Measurements from ENCODE around the gene XYLT1.

XYLT1 gene

DNA sequence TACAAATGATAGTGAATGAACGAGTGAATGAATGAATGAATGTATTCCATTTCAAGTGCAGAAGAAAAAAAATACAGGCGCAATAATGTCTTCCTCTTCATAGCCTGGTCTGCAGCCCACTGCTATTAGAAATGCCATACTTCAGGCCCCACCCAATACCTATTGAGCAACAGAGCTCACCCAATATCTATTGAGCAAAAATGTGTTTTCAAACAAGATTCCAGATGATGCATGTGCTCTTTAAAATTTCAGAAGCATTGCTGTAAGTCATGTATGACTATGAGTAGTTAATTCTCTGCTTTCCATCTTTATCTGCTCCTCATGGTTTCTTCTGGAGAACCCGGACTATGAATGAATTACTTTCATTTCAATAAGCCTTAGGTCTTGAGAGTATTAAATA, 308.2 kb downstream of the XYLT1 start:
- no peak for DNase-seq

GRCh38 chr16:17160920-17161431, 309.8 kb downstream of the XYLT1 start:
- DNase-seq: peak; percentile 86

DNA sequence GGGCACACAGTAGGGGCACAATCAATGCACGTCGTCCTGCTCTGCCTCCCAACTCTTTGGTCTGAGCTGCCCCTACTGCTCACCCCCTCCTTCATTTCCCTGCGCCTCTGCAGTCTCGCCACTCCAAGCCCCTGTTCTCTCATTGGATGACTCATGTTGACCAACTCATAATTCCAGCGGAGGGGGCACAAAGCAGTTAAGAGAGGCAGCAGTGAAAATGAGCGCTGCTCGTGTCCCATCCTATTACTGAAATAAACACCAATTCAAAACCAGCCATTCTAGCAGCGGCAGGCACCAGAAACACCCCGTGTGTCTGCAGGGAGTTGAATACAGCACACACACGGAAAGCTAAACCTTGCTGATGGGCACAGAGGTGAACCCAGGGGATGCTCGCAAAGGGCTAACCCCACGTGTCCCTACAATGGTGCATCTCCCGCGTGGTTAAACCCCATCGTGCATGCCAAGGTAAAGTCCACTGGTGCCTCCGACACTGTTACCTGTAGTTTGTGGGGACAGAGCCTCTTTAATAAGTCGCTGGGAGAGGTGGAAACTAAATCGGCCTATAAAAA, 310.4 kb downstream of the XYLT1 start:
- DNase-seq: peak; percentile 98

DNA sequence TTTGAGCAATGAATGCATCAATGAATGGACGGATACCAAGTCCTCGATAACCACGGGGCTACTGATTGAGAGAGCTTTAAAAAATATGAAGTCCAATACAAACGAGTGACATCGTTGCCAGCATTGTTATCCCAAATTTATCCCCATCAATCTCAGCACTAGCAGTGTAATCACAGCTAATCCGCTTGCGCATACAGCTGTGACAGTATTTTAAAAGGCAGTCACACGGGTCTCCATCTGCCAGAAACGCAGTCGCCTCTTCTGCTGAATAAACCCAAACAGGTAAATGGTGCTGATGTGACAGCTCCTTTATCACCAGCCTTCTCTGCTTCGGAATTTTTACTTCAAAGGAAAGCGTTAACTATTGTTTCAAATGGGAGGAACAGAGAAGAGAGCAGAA, 311.1 kb downstream of the XYLT1 start:
- DNase-seq: peak; percentile 80

- DNase-seq: no peak
These were observed 314.8 kb downstream of the XYLT1 start for GRCh38 chr16:17155936-17156335.

DNA sequence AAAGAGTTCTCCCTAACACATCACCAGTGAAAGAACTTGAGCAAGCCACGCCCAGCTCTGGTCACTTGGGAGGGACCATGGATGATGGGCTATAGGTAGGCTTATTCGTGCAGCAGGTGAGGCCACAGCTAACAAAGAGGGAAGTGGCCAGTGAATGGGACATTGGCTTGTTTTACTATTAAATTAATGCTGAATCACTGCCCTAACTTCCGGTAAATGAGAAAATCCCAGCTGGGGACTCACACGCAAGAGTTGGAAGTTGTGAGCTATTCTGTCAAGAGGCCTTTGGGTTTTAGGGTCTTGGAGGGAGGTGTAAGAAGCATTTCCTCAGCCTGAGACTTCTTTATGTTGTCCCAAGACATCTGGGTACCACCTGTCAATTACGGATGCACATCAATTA, 315.3 kb downstream of the XYLT1 start:
- no peak for DNase-seq

GRCh38 chr16:17154981-17155380, 315.8 kb downstream of the XYLT1 start:
- DNase-seq: no peak

DNA sequence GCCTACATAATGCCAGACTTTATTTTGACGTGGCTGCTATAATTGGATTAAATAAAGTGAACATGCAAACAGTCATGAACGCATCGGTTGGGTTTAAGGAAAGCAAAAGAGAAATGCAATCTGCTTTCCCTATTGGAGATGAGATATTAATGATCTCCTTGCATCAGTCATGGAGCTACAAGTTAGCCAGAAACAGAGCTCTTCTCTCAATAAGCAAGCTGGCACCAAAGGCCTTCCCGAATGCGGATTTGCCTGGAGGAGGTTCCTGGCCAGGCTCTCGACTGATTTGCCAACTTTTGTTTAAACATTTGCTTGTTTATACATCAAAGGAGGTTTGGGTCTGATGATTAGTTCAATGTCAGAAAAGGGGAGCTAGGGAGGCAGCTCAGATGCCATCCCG, 318.4 kb downstream of the XYLT1 start:
- DNase-seq: no peak

DNA sequence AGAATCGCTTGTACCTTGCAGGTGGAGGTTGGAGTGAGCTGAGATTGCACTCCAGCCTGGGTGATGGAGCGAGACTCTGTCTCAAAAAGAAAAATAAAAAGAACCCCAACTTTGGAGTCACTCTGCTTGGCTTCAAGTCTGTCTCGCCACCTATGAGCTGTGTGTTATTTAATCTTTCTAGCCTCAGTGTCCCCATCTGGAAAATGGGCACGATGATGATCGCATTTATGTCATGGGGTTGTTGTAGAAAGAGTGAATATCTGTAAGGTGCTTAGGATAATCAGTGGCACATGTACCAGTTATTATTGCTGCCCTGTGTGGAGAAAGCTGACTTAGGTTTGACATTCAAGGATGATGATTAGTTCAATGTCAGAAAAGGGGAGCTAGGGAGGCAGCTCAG, 319.4 kb downstream of the XYLT1 start:
- no peak for DNase-seq

GRCh38 chr16:17149904-17150483, 320.8 kb downstream of the XYLT1 start:
- DNase-seq: no peak

DNA sequence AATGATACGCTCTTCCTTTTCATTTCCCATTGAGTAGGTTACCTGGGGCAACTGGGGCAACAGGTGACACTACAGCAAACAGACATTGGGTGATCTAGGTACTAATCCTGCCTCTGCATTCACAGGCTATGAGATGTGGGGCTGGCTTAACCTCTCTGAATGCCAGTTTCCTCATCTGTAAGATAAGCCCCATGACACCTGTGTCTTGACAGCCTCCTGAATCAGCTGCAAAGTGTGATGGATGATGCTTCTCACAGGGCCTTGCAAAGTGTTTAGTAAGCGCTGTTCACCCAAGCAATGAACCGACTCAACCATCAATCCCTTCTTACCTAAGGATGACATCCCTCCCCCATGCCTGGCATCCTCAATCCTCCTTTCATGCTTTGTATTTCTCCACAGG, 322.8 kb downstream of the XYLT1 start:
- no peak for DNase-seq

DNA sequence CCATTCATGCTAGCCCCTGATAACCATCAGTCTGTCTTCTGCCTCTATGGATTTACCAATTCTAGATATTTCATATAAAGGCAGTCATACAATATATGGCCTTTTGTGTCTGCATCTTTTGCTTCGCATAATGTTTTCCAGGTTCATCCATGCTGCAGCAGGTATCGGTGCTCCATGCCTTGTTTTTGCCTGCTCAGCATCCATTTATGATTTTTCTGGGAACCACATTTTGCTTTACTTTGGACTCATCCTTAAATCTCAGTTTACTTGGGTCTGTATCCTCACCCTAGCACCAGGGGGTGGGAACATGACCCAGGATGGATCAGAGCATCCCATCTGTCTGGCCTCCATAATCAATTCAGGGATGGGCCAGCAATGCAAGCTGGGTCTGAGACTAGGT, 325.7 kb downstream of the XYLT1 start:
- no peak for DNase-seq

GRCh38 chr16:17144431-17144830, 326.3 kb downstream of the XYLT1 start:
- no peak for DNase-seq

GRCh38 chr16:17143546-17144419, 327.0 kb downstream of the XYLT1 start:
- no peak for DNase-seq

DNA sequence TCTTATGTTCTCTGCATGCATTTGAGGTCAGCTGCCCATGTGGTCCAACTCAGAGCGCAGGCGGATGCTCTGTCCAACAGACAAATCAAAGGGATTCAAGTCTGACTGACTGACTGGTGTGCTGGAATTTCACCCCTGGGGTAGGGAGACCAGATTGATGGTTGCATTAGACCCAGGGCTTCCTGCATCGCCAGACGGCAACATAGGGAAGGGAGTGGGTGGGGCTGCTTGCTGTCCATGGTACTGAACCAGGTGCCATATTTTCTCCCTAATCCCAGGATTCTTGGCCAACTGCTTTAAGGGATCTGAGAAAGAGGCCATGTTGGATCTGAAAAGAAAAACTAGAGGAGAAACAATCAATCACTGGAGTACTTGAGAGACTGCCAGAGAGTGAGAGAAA, 332.0 kb downstream of the XYLT1 start:
- DNase-seq: no peak

- DNase-seq: no peak
These were observed 335.3 kb downstream of the XYLT1 start for GRCh38 chr16:17135439-17135838.

DNA sequence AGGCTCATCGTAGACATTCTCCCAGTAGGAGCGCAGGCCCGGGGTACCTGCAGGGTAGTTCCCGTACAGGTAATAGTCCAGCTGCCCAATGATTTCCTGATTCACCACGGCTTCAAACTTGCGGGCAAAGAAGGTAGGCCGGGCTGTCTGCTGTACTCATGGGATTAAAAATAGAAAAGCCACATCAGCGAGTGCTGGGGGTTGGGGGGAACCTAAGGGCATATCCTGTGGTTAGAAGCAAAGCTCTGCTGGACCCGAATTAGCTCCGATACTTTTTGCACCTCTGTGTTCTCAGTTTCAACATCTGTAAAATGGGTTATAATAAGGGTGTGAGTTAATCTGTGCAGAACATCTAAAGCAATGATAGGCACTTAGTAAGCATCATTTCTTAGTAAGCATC, 336.2 kb downstream of the XYLT1 start:
- DNase-seq: no peak

DNA sequence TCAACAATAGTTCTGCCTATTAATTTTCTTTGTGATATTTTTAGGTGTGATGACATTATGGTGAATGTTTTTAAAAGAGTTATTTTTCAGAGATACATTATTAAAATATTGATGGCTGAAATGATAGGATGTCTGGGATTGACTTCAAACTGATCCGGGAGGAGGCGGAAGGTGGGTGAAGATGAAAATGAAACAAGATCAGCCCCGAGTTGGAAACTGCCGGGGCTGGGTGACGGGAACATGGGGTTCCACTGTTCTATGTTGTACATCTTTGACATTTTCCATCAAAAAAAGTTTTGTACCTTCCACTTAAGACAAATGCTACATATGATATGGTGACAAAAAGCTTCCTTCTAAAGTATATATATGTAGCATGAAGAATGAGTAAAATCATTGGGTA, 336.9 kb downstream of the XYLT1 start:
- DNase-seq: no peak

DNA sequence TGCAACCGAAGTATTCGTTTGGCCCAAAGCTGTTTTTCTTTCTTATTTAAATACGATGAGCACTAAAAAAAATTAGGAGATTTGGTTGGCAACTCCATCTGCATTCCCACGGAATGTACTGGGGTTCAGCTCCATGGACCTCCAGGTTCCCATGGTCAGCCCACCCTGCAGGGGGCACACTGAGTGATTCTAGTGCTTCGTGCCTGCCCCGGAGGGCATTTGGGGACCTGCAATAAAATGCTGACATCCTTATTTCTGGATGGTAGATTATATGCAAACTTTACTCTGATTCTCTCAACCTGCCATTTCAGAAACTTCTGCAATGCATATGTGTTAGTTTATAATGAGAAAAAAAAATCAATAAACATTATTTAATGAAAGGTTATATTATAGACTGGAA, 339.4 kb downstream of the XYLT1 start:
- no peak for DNase-seq

DNA sequence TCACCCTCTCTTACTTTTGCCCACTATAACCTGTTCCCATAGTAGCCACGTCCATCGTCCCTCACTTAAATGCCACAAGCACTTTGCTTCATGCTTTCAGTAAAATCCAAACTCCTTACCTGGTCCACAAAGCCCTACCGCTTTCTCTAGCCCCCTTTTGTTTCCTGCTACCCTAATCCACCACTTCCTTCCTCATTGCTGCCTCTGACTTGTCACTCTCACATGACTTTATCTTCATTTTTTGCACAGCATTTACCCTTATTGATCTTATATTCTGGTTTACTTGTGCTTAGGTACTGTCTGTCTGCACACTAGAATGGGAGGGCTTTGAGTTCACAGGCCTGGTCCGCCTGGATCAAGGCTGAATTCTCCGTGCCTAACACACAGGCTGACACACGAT, 340.0 kb downstream of the XYLT1 start:
- no peak for DNase-seq

DNA sequence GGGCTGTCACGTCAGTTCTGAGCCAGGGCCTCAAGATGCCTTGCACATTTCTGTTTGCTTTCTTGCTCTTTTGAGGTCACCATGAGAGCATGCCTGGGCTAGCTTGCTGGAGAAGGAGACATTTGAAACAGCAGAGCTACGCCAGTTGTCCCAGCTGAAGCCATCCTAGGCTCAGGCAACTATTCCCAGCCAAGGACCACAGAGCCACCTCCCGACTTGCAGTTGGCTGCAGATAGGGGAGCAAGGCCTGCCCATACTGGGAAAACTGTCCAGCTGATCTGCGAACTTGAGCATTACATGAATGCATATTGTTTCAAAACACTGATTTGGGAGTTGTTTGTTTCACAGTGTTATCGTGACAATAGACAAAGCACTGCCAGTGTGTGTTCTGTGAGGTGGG, 340.8 kb downstream of the XYLT1 start:
- no peak for DNase-seq

- no peak for DNase-seq
These were observed 342.0 kb downstream of the XYLT1 start for GRCh38 chr16:17128791-17129190.

DNA sequence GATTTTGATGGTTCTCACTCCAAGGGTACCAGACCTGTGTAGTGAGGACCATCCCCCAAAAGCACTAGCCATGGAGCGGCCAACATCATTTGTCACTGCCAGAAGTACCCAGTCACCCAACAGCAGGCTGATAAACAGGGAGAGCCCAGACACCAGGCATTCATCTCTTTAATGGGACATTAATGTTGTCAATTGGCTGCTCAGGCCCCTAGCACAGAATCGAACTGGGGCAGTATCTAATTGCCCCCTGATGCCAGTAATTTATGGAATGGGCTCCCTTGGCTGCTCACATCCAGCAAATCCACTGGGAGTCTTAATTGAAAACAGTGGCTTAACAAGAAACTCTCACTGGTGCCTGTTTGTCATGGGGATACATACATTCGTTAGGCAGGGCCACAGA, 344.6 kb downstream of the XYLT1 start:
- DNase-seq: no peak

- DNase-seq: no peak
These were observed 345.1 kb downstream of the XYLT1 start for GRCh38 chr16:17125671-17126070.

Measured in NCI-H510A treated with DMSO at 0.1 percent for 48 hours (cell line).